ENCODE data around the gene MED26.

Gene MED26

DNA sequence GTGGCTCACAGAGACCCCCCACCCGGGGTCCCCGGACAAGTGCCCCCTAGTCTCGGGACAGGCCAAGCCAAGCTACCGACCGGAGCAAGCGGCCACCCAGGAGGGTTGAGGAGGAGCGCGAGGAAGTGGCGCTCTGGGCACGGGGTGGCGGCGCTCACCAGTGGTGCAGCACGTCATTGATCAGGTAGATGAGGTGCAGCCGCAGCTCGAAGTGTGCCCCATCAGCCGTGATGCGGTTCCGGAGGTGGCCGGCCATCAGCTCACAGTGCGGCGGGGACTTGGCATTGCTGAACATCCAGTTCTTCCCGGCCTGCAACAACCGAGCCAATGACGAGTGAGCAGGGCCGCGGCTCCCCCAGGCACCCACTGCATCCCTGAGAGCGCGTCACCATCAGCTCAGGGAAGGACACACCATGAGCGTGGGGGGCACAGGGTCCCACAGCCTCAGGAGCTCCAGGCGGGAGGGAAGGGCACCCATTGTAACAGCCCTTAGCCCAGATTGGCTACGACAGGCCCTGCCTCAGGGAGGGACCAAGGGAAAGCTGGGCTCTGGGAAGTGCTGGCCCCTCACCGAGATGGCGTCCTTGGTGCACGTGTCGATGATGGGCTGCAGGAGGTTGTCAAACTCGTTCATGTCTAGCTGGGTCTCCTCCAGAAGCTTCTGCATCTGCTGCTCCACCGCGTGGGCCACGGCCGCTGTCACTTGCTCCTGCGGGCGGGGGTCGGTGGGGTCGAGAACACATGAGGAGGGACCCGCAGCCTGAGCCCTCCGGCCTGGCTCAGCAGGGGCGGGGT is 95.4 kb downstream of the MED26 start:
- DNase-seq = no peak

DNA sequence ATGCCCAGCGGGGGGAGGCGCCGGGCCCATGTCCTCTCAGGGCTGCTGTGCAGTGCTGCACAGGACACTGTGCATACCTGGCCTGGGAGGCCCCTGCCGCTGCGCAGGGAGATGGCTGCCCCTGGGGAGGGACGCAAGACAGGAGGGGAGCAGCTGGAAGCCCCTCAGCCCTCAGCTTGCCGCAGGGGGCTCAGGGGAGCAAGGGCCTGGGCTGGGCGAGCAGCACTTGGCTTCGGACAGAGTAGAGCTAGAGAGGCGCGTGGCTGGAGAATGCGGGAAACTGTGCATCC is 96.7 kb downstream of the MED26 start:
- no peak for DNase-seq

- no peak for DNase-seq
Measured at GRCh38 chr19:16530540-16531379, 97.2 kb downstream of the MED26 start.

GRCh38 chr19:16529466-16530144 is 98.4 kb downstream of the MED26 start:
- DNase-seq = no peak

DNA sequence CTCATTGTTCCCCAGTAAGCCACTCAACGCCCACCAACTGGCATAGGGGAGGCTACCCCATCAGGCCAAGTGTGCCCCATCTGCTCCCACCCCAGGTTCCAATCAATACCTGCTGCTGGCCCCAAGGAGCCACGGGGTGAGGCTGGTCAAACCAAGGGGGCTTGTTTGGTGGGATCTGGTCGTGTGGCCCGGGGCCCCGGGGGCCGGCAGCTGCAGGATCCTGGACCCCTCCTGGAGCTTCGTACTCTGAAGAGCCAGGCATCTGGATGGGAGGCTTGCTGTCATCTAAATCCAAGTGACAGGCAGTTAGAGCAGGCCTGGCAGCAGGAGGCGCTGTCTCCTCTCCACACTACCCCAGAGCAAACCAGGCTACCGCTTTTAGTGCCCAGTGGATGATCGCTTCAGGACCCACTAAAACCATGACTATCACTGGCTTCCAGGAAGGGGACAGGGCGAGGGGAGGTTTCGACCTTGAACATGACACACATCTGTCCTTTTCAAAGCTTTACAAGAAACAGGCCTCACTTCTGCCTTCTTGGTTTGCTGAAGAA is 100.0 kb downstream of the MED26 start:
- DNase-seq = no peak

DNA sequence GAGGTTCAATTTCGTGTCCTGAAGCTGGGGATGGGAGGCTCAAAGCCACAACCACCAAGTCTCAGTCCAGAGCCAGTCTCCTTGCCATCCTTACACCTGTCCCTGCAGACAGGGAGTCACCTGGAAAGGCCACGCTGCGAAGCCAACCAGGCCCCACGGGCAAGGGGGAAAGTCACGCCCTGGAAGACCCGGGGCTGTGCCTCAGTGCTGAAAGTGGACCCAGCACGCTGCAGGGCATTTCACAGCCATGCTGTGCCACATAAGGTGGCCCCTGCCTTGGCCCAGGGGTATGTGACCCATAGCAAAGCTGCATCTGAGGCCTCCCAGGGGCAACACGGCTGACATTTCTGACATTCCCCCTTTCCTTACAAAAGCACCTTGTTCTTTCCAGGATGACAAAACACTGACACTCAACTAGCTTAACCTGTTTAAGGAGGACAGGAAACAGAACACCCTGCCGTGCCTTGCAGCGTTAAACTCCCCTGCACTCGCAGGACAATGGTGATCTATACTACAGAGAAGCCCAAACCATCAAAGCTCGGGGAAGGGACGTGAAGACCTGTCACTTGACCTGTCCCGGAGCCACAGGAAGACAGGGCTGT is 100.6 kb downstream of the MED26 start:
- no peak for DNase-seq

GRCh38 chr19:16525751-16526481 is 102.1 kb downstream of the MED26 start:
- DNase-seq = no peak

- no peak for DNase-seq
Measured at GRCh38 chr19:16524991-16525734, 102.8 kb downstream of the MED26 start.
